ENCODE data around the gene SOX9. TPM values are rescaled to one million over a fixed set of nuclear protein-coding genes. Genes with fewer than 3 reads are reported as not detected.

The SOX9 gene
- total and polyA plus RNA-seq, 2 of the 8 experiments (the other 6 are each of a cell fraction or from before 2014, with no cell fraction given): 1.9 to 4.9 TPM

GRCh38 chr17:72175263-72175662, 54.4 kb downstream of the SOX9 start:
- Histone ChIP-seq H4K8ac (ENCODE audit: extremely low read depth, insufficient read depth, low read length) (no peak overlapping the region), H2BK5ac (ENCODE audit: low read depth, low read length) (no peak overlapping the region), H2BK15ac (ENCODE audit: low read length) (no peak overlapping the region), H3K79me2 (ENCODE audit: control insufficient read depth in 1 of 2, insufficient read depth in 2 of 2, low read length in 2 of 2) (no peaks in the 10 kb centered on the region), H3K79me1 (ENCODE audit: low read depth, low read length) (no peaks in the 10 kb centered on the region), H3K23me2 (ENCODE audit: low read depth, low read length) (no peaks in the 10 kb centered on the region), H3K9ac (replicated peaks in 1 of 4; ENCODE audit: extremely low read depth in 1 of 4, low read depth in 3 of 4, low read length in 3 of 4) (no peak overlapping the region), H3K36me3 (ENCODE audit: control insufficient read depth in 2 of 4, insufficient read depth in 4 of 4, low read length in 3 of 4) (no peaks in the 10 kb centered on the region), H3K23ac (ENCODE audit: insufficient read length) (no peak overlapping the region), H4K5ac (ENCODE audit: insufficient read length, low read depth, low read length) (no peak overlapping the region), H3K27me3 (replicated peaks in 1 of 4; ENCODE audit: control insufficient read depth in 3 of 4, extremely low read depth in 1 of 4, insufficient read depth in 3 of 4, low read length in 3 of 4) (no peaks in the 10 kb centered on the region), H2AFZ (ENCODE audit: low read length) (no peak overlapping the region), H3K4me1 (replicated peaks in 1 of 4; ENCODE audit: control insufficient read depth in 3 of 4, insufficient read depth in 4 of 4, low read length in 3 of 4) (peaks cover 2 to 19% (median 9%) of the 10 kb centered on the region in 4 experiments), H2BK120ac (replicated peaks; ENCODE audit: low read depth, low read length) (no peak overlapping the region), H4K20me1 (replicated peaks in 1 of 2; ENCODE audit: control insufficient read depth in 1 of 2, insufficient read depth in 2 of 2, low read length in 2 of 2) (no peaks in the 10 kb centered on the region), H3K14ac (ENCODE audit: insufficient read length) (no peak overlapping the region), H3K18ac (ENCODE audit: extremely low read depth, low read length) (no peak overlapping the region), H3K56ac (replicated peaks; ENCODE audit: insufficient read length, low read depth, low read length) (no peak overlapping the region), H4K91ac (replicated peaks; ENCODE audit: insufficient read length, low read length) (no peak overlapping the region), H3K4me3 (ENCODE audit: extremely low read depth in 1 of 4, insufficient read depth in 2 of 4, low read depth in 3 of 4, low read length in 4 of 4) (no peak overlapping the region), H2AK5ac (ENCODE audit: low read depth, low read length) (0 out of 2 replicates have a peak overlapping the region, but pooled peaks have one; percentile 49), H3K4ac (replicated peaks; ENCODE audit: insufficient read length, low read depth, low read length) (no peak overlapping the region), H3K27ac (ENCODE audit: low read depth, low read length) (no peak overlapping the region), H3K4me2 (ENCODE audit: insufficient read depth in 1 of 2, low read depth in 2 of 2, low read length in 2 of 2) (no peak overlapping the region), H2BK20ac (ENCODE audit: low read length) (peak overlapping the region; percentile 90; the same call in 1 of the 2 replicates), H2BK12ac (ENCODE audit: low read depth, low read length) (peak overlapping the region; percentile 60; the same call in 1 of the 2 replicates), H3K9me3 (ENCODE audit: insufficient read depth in 2 of 2, low read depth in 1 of 2, low read length in 1 of 2) (no peaks in the 10 kb centered on the region)
- FAIRE-seq: no peak
- CTCF ChIA-PET (ENCODE audit: partially characterized antibody): interaction anchor here (1.3 to 1.6 kb wide), 2 partner anchors 7 to 385 kb away, joined by 3 read pairs; no protein-coding TSS in a partner anchor
- POLR2A ChIA-PET (ENCODE audit: partially characterized antibody): interaction anchor here (1.4 kb wide), 1 partner anchor 12 kb away, joined by 4 read pairs; no protein-coding TSS in a partner anchor
- 90% methylated on average over 4 of the region's 4 CpGs; no CpG with 5 or more reads in 1 of the 2 experiments for WGBS, 2 experiments (ENCODE audit: extremely low coverage in 1 of 2, insufficient coverage in 1 of 2, insufficient read length in 1 of 2, insufficient replicate concordance in 2 of 2, low coverage in 1 of 2, low lambda C conversion rate in 2 of 2, missing lambda C conversion rate in 1 of 2)
- TF ChIP-seq FOSL1 (IDR thresholded peaks at IDR 0.05; ENCODE audit: insufficient read depth, low read depth, low read length) (no peak), TEAD4 (IDR thresholded peaks at IDR 0.05; ENCODE audit: low read depth, low read length) (no peak), SRF (IDR thresholded peaks at IDR 0.05; ENCODE audit: low read depth, low read length) (no peak), SUZ12 (IDR thresholded peaks at IDR 0.05; ENCODE audit: low read length) (no peak), YY1 (IDR thresholded peaks at IDR 0.05; ENCODE audit: low read depth, low read length) (no peak)
- DNase-seq (ENCODE audit: low read depth in 1 of 2, low spot score in 2 of 2): no peak
